OCI-LY1 (cell line): ENCODE measurements around the gene TPRG1.

ENCODE experiments used
- EZH2 ChIP-seq: fragments of 200-600 bp; sonication (generic), shearing (Covaris generic); IDR thresholded peaks from 2 replicates; pipeline ENCODE4 v1.8.0; 2017; ENCODE audit warnings: borderline replicate concordance, mixed run types, mild to moderate bottlenecking, antibody characterized with exemption, low read length, moderate library complexity, mixed read lengths
- TF ChIP-seq, protein P1 (sequence below): fragments of 200-600 bp; sonication (generic), shearing (Covaris generic); IDR thresholded peaks from 2 replicates; pipeline ENCODE4 v1.5.1; 2017; ENCODE audit warnings: mild to moderate bottlenecking, antibody characterized with exemption, low read length, moderate library complexity, mixed read lengths

- TF ChIP-seq, protein P1, sequence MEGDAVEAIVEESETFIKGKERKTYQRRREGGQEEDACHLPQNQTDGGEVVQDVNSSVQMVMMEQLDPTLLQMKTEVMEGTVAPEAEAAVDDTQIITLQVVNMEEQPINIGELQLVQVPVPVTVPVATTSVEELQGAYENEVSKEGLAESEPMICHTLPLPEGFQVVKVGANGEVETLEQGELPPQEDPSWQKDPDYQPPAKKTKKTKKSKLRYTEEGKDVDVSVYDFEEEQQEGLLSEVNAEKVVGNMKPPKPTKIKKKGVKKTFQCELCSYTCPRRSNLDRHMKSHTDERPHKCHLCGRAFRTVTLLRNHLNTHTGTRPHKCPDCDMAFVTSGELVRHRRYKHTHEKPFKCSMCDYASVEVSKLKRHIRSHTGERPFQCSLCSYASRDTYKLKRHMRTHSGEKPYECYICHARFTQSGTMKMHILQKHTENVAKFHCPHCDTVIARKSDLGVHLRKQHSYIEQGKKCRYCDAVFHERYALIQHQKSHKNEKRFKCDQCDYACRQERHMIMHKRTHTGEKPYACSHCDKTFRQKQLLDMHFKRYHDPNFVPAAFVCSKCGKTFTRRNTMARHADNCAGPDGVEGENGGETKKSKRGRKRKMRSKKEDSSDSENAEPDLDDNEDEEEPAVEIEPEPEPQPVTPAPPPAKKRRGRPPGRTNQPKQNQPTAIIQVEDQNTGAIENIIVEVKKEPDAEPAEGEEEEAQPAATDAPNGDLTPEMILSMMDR = no peak
- TF ChIP-seq EZH2 = no peak
Observed at GRCh38 chr3:189297932-189298331, 126.2 kb downstream of the TPRG1 start.
